GM20000 (cell line): Measurements from ENCODE around the gene PPP1R9A.
A peak's percentile ranks its signal among the peaks of the same experiment; 100 is the strongest.

Source experiments
- DNase-seq: peaks from one replicate; pipeline ENCODE4 v3.0.0; 2012; ENCODE audit warnings: low spot score
- CTCF ChIP-seq: IDR thresholded peaks from 2 replicates; pipeline ENCODE4 v1.5.1; 2012; ENCODE audit warnings: mild to moderate bottlenecking, control low read depth; ENCODE audit errors: extremely low read depth, missing control alignments

PPP1R9A gene

GRCh38 chr7:94903971-94904370, 3.4 kb upstream of the PPP1R9A start:
- no peak for DNase-seq
- TF ChIP-seq CTCF: no peak

- no peak for DNase-seq
- TF ChIP-seq CTCF: no peak
Observed at GRCh38 chr7:94904982-94905381, 2.4 kb upstream of the PPP1R9A start.

- no peak for DNase-seq
- no peak for TF ChIP-seq CTCF
Observed at GRCh38 chr7:94906065-94906851, 1.1 kb upstream of the PPP1R9A start.

- no peak for TF ChIP-seq CTCF
- peak; percentile 29 for DNase-seq
Observed at GRCh38 chr7:94907811-94908322, 473 bp downstream of the PPP1R9A start.

- DNase-seq: no peak
- TF ChIP-seq CTCF: no peak
Observed at GRCh38 chr7:94908323-94909178, 1.2 kb downstream of the PPP1R9A start.

GRCh38 chr7:94909179-94909466, 1.7 kb downstream of the PPP1R9A start:
- DNase-seq: no peak

More at GRCh38 chr7:94909179-94909466, 1.7 kb downstream of the PPP1R9A start:
- no peak for TF ChIP-seq CTCF
